Frontal cortex (tissue), 4 donors: ENCODE measurements around the gene AP1AR. TPM values are rescaled to one million over a fixed set of nuclear protein-coding genes. Genes with fewer than 3 reads are reported as not detected.
"Not testable (repeated sequence)": the region's sequence is repeated elsewhere in the genome, so short reads cannot be mapped to it uniquely, and the experiment has no call there.

Experiments used
- DNase-seq, 2 donors: peaks; one replicate each; pipeline ENCODE4 v3.0.0; 2012; ENCODE audit warnings: low spot score in 2 of 2
- FAIRE-seq: peaks from 2 replicates; lab custom pipeline; 2012; peaks lifted over from hg19 to GRCh38; lab: Jason Lieb, UNC
- total RNA-seq: library from RNA; depleted of rRNA; stranded (reverse); fragments of >200 nt; gene quantifications from one replicate; pipeline ENCODE4 v1.2.3, GENCODE V29; 2014
- donor health status: control.
- donor health status: control.
- donor health status: control.

The AP1AR gene
- total RNA-seq, 1 donor from 2014 or later: 119 TPM

DNA sequence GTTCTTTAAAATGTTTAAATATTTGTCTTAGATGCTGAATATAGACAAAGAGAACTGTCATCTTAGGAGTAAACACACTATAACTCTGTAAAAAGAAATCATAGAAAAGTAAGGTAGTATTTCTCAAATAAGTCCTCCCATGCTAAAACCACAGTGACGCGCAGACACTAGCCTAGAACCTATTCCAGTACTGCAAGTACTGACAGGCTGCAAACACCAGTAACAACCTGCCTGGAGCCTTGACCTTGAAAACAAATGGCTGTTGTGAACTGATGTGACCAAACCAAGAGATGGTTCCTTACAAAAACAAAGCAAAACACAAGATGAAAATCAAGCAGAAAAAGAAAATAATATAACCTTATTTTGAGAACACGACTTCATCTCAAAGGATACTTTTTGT, 45.6 kb downstream of the AP1AR start:
- no peak for DNase-seq
- FAIRE-seq: no peak

DNA sequence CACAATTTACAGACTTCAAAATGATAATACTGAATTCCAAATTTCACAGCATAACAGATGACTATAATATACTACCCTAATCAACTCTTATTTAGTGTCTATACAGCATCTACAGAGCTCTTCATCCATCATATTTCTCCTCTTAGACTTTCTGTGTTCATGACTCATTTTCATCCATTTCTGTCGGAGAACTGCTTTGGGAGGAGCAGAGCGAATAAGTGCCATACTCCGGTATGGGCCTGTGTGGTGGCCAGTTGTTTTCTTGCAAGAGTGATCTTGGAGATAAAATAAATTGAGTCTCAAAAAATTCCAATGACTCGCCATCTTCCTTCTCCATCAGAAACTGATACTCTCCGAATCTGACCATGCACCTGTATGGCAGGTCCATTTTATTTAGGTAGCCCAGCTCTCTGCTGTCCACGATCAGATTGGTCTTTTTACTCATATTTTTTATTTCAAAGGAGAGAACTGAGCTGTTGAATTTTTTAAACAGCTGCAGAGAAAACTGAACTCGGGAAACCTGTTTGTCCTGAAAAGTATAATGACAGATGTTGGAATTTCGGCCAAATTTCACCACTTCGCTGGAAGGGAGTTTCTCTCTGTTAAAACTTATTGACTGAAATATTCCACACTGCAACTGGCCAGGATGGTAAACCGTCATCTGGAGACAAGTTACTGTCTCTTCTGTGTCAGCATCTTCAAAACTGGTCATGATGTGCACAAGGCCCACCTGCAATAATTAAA, 46.3 kb downstream of the AP1AR start:
- FAIRE-seq (no peak), DNase-seq (no peak)

DNA sequence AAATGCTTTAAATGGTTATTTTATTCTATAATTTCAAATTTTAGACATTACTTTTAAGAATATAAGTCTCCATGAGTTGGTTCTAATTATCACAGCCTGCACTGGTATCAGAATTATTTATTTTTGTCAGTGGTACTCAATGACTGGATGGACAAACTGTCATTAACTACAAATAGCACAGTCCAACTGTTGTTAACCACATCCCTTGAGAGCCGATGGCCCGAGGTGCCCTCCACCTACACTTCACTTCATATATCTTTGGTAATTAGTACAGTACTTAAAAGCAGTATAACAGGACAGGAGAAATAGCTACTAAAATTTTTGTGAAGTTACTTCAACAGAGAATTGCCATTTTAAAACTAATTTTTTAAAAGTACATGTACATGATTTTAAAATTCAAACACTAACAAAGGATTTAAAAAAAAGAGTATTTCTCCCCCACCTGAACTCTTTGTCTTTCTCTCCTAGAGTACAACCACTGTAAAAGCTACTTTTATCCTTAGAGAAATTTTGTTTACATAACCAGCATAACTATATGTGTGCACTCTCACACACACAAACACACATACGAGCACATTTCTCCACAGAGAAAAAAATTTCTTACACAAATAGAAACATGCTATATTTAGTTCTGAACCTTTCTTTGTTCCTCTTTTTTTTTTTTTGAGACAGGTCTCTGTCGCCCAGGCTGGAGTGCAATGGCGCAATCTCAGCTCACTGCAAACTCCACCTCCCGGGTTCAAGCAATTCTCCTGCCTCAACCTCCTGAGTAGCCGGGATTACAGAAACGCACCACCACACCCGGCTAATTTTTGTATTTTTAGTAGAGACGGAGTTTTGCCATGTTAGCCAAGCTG, 47.7 kb downstream of the AP1AR start:
- DNase-seq: no peak
- no peak for FAIRE-seq

DNA sequence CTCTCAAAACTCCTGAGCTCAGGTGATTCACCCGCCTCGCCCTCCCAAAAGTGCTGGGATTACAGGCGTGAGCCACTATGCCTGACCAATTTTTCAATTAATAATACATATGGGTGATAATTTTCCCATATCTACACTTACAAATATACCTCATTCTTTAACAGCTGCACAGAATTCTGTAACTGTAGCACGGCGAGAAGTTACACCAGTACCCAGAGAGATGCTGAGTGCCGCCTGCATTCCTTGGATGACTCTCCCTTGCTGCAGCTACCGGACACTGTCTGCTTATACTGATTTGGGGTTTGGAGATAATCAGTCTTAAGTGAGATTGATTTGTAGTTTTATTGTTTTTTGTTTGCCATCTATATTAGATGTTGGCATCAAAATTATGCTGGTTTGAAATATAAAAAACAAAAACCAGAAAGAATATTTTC, 48.3 kb downstream of the AP1AR start:
- FAIRE-seq (no peak), DNase-seq (no peak)

DNA sequence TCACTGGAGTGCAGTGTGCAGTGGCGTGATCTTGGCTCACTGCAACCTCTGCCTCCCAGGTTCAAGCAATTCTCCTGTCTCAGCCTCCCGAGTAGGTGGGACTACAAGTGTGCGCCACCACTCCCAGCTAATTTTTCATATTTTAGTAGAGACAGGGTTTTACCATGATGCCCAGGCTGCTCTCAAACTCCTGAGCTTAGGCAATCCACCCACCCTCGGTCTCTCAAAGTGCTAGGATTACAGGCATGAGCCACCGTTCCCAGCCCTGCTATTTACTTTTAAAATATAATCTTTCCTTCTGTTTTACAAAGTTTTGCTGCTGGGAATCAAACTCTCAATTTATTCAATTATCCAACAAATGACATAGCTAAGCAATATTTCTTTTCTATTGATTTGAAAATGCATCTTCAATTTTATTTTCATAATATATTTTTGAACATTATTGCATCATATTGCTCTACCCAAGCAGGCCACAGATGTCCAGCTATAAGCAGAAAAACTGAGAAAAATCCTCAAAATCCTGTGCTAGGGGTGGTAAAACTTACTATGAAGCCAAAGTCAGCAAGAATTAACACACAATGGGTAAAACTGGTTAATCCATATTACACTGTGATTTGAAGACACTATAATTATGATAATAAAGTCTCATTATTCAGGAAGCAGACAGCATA, 48.9 kb downstream of the AP1AR start:
- FAIRE-seq (no peak), DNase-seq (no peak)

DNA sequence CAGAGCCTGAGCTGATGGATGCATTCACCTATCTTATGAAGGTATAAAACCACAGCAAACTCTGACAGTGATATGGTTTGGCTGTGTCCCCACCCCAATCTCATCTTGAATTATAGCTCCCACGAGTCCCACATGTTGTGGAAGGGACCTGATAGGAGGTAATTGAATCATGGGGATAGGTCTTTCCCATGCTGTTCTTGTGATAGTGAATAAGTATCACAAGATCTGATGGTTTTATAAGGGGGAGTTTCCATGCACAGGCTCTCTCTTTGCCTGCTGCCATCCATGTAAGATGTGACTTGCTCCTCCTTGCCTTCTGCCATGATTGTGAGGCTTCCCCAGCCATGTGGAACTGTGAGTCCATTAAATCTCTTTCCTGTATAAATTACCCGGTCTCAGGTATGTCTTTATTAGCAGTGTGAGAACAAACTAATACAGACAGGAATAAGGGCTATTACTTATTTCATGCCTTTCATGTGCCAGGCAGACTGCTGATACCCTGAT, 50.4 kb downstream of the AP1AR start:
- not testable (repeated sequence) for DNase-seq, FAIRE-seq

DNA sequence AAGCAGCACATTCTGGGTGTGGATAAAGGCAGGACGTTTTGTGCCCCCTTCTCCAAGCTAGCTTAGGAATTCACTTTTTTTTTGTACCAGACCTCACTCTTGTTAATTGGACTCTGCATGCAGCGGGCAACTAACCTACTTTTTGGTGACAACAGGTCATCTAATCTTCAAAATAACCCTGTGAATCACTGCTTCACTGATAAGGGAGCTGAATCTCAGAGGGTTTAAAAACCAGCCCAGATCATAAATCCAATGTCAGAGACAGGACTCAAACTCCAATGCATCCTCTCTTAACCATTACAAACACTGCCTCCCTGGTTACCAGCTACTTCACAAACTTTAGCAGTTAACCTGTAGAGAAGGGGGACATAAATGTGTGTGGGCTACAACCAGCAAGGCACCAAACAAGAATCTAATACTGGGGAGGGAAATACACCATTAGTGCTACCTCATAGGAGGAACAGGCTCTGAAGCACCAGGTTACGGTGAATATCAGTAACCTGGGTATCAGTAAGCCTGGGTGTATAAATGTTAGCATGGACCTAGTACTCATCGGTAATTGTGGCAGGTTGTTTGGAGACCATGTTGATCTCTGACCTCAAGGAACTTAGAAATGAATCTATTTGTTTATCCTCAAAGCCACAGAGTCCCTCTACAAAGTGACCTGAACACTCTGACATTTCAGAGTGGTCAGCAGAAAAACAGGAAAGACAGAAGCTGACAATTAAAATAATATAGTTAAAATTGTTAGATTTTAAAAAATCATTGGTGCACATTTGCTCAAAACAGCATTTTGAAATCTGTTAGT, 51.5 kb downstream of the AP1AR start:
- no peak for DNase-seq
- no peak for FAIRE-seq

DNA sequence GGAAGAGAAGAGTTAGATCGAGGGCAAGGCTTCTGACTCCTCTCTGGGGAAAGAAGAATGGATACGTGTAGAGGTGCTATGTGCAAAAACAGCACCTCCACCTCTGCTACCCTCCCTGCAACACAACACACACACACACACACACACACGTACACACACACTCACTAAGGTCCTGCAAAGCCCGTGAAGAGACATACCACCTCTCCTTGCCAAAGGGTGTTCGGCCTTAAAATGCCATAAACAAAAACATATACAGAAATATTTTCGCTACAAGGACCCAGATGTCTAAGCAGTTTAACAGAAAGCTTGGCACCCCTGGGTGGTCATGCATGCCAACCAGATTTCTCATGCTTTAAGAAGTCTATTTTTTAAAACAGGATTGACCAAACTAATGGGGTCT, 52.6 kb downstream of the AP1AR start:
- FAIRE-seq (no peak), DNase-seq (no peak)

DNA sequence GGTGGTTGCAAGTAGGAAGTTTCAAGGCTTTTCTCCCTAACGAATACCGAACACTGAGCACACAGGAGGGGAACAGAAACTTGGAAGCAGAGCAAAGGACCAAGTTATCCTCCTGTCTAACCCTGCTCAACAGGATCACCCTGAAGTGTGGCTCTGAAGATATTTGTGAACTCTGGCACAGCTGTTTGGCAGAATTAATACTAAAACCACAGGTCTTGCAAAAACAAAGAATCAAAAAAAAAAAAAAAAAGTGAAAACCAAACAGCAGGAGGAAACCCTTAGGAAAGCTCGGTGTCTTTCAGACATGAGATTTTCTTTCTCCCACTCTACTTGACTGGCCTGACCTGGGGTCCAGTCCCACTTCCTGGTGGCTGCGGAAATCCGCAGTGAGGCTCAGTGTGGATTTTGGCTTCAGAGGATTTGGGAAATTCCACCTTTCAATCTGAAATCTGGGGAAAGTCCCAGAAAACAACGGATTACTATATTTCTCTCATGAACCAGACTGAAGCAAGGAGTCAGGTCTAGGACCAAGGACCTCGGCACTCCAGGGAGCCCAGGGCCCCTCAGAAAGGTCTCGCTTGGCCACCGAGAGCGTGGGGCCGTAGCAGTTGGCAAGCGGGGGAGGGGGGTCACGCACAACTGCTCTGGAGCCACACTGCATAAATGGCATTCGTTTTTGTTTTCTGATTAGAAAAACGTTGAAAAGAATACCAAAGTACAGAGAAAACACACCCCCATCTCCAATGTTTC, 53.2 kb downstream of the AP1AR start:
- DNase-seq: peak in 1 of 2 donors; percentile 22
- no peak for FAIRE-seq

DNA sequence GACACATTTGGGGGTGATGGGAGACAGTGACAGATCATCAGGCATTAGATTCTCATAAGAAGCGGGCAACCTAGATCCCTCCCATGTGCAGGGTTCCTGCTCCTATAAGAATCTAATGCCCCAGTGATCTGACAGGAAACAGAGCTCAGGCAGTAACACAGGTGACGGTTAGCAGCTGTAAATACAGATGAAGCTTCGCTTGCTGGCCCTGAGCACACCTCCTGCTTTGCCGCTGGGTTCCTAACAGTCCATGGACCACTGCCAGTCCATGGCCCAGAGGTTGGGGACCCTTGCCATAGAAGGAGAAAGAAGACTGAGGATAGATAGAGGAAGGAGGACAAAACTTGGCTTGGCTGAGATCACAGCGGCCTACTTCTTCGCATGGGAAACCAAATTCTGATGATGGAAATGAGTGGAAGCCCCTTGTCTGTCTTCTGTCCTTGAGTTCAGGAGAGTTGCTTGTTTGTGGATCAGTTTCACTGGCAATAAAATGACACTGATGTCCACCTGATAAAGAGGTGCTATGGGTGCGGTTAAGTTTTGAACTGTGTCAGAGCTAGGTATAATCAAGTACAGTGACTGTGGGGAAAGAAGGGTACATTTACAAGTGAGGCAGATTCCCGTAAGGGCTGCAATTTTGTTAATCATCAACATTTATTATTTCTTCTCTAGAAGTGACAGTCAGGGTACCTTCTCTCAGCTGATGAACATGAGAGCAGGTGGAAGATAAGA, 55.8 kb downstream of the AP1AR start:
- FAIRE-seq (no peak), DNase-seq (no peak)

DNA sequence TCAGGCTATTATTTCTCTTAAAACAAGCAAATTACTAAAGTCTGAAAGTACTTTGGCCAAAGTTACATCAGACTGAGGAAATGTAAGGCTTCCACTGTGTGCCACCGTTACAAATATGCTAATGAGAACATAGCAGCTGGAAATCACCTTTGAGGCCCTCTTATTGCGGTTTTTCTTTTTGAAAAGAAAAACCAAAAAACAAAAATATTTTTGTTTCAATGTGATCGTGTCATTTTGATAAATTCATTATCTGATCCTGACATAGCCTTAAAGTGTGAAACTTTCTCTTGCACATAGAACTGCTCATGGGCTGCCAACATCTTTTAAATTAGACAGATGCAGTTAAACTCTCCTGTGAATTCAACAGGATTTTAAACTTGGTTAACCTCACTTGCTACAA, 56.9 kb downstream of the AP1AR start:
- no peak for FAIRE-seq
- DNase-seq: no peak

DNA sequence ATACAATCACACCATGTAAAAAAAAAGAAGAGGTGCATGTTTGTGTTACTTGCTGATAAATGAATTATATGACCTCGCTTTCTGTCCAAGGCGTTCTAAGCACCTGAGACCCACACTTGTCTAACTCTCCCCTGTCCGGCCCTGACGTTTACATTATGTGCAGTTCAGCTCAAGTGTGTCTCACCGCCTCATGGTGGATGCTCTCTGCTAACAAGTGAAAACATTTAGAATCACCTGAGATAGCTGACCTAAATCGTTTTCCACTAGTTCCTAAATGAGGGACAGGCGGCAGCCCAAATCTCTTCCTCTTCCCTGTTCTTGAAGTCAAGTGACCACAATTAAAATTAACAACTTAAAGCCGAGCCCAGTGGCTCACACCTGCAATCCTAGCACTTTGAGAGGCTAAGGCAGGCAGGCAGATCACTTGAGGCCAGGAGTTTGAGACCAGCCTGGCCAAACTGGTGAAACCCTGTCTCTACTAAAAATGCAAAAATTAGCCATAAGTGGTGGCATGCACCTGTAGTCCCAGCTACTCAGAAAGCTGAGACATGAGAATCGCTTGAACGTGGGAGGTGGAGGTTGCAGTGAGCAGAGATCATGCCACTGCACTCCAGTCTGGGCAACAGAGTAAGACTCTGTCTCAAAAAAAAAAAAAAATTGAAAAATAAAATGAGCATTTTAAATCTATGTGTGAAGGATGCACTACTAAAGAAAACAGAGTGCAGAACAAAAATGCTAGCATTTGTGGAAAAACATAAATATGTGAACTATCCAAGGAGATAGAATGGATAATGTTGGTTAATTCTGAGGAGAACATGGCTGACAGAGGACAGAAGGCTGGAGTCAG, 58.0 kb downstream of the AP1AR start:
- DNase-seq: no peak
- FAIRE-seq: no peak

DNA sequence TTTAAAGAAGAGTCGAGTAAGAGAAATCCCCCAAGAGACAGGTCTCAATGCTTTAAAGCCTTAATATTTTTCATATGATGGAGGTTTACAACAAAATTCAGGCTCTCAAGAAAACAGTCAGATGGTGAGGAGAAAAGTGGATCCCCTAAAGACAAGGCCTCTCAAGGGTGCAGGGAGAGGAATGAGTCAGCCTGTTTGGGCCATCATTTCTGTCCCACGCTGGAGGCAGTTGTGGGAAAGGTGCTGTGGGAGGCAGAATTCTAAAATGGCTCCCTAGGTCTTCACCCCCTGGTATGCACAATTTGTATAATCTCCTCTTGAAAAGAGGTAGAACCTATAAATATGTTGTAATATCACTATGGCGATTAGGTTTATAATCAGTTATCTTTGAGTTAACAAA, 58.8 kb downstream of the AP1AR start:
- DNase-seq (no peak), FAIRE-seq (no peak)

DNA sequence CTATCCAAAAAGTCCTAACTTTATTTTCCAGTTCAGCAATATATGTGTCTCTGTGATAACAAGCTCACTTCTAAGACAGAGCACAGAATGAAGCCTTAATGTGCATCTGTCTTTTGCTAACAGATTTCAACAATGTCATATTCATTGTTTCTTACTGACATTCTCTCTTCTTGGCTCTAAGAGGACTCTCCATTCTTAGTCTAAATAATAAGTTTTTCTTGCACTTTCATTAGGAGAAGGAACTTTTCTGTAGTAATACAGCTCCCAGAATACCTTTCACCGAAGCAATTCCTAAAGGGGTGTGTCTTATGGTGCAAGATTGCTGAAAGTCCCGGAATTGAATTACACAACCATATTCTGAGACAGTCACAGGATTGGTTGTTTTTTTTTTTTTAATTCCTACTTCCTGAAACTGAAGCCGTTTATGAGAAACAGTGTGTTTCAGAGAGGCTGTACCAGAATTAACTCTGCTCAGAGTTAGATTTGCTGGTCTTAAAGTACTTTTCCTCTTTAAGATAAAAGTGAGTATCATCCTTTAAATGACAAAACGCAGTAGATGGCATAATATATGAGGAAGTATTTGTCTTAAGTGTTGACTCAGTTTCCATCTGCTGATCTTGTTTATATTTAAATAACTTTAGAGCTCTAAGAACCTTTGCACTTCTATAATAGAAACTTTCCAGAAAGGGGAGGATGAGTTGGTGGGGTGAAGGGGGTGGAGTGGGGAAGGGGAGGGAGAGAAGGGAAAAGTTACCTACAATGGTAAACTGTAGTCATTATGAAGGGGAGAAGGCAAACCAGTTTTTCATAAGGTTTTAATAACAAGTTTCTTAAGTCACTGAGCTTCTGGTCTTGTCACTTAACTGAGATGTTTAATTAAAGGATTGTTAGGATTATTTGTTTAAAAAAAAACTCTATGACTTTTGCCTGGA, 65.6 kb downstream of the AP1AR start, which contains the start of gene ALPK1:
Gene ALPK1 (plus strand): TSS at position 421 of the 932 bp plus-strand sequence.
- no peak for FAIRE-seq

DNA sequence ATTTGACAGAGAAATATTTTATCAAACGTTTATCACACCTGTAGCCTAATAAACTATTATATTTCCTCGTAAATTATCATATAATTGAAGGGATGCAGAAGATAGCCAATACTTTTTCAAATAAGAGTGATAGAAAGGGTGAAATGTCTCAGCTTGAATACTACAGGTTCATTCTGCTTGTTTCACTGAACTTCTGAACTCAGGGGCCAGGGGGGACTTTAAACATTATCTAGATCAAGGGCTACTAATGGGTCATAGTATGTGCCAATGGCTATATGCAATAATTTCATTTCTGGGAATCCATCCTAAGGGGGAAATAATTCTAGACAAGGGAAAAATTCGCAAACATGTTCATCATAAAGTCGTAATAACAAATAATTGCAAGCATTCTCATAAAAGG, 68.1 kb downstream of the AP1AR start:
- DNase-seq: no peak
- no peak for FAIRE-seq

More for the DNA sequence above, 65.6 kb downstream of the AP1AR start, which contains the start of gene ALPK1:
- peak in 1 of 2 donors; percentile 38 for DNase-seq
